Stimulated activated CD8-positive, alpha-beta memory T cell treated with anti-CD3 and anti-CD28 coated beads, Interleukin-4, amount 100 ng/mL, for 4 hours (primary cell): Measurements from ENCODE around the gene KCNA2.

Experiments
- DNase-seq, 2 donors: peaks; one replicate each; pipeline ENCODE4 v3.0.0-alpha.2; 2020; ENCODE audit warnings: low read depth in 2 of 2, low spot score in 1 of 2

KCNA2 gene

DNA sequence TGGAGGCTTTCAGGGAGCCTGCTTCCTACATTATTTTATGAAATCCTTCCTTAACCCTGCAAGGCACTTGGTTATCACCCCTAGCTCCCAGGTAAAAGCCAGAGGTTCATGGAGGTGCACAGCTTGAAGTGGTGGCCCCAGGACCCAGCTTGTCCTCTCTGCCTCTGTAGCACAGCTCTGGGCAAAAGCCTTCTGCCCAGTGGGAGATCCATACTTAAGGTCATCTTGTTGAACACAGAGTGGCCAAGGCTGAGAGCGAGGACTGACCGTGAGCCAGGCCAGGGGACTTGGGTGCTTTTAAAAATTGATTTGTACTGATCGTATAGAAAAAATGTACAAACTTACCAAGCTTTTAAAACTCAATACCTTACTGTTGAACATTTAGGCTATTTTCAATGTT lies 33.4 kb downstream of the KCNA2 start:
- no peak for DNase-seq

DNA sequence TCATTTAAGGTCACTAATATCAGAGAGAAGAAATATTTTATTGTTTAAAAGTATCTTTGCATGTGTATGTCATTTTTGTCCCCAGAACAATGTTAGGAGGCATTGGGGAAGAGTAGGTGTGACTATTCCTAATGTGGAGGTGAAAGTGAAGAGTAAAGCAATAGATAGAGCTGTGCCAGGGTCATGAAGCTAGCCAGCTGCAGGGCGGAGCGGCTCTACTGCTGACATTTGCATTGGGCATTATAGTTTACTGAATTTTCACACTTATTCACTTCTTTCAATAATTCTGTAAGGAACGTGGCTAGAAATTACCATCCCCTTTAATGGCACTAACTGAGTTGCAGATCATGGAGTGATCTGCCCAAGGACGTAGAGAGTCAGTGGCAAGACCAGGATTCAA lies 35.3 kb downstream of the KCNA2 start:
- no peak for DNase-seq

DNA sequence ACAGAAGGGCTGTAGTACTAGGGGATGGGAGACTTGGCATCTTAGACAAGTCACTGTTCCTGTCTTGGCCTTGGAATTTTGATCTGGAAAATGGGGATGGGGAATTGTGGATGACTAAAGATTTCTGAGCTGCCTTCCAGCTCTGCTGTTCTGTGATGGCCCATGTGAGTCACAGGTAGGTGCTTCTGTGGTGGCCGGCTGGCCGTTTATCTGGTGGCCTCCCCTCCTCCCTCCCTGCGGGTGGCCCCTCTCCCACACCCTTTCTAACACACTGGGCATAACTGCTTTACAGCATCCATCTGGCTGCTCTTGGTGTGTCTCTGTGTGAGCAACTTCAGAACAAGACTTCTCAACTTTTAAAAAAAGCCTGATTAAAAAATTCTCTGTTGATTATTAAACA lies 35.9 kb downstream of the KCNA2 start:
- DNase-seq: no peak

DNA sequence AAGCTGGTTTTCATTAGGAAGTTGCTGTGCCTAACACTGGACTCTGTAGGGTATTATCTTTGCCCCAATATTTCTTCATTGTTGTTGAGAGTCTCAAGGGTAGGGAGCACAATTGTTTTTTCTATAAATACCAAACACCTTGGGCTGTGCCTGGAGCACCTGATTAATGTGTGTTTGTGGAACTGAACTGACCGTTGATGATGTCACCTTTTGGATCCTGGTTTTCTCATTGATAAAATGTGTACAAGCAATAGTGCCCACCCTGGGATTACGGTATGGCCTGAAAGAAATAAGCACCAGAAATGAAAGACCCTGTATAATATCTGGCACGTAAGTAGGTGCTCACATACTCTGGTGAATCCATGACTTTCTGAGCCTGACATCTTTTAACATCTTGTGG lies 39.3 kb downstream of the KCNA2 start:
- no peak for DNase-seq

DNA sequence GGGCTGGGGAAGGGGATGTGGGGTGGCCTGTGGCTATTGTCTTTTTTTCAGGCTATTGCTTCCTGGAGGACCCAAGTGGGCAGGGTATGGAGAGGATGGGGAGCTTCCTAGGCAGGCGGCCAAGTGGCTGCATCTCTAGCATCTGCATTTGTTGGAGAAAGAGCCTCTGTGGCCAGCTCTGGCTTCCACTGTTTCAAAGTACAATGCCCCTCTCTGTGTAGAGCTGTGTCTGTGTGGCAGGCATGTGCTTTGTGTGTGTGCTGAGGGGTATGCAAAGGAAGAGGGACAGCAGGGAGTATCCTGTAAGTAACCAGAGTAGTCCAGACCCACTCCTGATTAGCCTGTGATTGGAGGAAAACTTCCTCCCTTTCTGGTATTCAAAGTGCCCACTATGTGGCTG lies 40.6 kb downstream of the KCNA2 start:
- no peak for DNase-seq

DNA sequence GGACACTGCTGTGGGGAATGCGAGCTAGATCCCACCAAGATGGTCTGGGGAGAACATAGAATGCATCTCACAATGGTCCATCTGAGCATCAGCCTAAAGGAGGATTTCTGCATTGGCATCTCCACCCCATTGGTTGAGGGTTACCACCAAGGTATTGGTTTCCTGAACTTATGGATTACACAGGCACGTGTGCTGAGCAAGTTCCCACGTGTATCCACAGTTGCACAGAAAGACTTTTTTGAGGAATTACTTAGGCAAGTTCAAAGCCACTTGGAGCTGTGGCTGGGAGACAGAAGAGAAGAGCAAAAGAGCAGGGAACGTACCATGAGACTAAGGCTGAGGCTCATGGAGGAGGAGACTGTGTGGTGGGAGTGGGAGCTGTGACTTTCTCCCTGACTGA lies 43.1 kb downstream of the KCNA2 start:
- DNase-seq: no peak

DNA sequence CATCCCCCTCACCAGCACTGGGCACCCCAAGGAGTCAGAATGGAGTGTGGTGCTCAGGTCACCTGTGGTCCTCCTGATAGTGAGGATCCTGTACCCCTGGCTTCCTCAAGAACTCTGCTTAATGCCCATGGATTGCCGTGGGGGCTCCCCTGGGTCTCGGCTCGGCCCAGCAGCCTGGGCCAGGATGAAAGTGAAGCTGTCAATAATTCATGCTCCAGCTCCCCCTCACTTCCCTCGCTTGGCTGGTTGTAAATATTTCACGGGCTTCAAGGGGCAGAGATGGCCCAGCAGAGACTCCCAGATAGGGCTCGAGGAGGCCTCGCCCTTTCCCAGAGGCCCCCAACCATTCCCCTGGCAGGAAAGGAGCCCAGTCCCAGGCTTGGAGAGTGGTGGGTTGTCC lies 44.6 kb downstream of the KCNA2 start:
- DNase-seq: no peak

DNA sequence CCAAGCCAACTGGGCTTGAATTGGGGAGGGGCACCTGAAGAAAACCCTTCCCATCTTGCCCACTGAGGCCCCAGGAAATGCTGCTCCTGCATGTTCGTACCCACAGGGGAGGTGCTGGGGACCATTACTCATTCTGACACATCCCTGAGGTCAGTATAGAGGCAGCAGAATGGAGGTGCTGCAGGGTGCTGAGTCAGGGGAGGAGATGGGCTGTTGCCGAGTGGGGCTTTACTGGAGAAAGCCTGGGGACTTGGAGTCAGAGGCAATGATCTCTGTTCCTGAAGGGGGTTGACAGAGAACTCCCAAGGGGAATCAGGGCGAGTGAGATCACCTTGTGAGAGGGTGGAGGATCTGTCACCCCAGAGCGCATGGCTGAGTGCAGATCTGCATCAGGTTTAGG lies 47.0 kb downstream of the KCNA2 start:
- DNase-seq: no peak

DNA sequence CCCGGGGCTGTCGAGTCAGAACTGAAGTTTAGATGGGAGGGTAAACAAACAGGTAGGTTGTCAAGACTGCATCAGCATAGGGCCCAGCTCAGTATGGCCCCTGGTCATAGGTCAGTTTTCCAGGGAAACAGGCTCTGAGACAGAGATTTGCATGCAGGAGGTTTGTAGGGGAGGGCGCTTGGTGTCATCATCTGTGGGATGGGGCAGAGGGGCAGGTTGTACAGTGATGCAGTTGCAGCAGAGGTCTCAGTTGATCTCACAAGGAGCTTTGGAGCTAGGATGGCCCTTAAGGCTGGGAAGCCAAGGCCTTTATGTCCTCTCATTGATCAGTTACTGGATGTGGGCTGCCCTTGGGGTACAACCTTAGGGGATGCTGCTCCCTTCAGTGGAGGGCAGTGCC lies 48.7 kb downstream of the KCNA2 start:
- no peak for DNase-seq

DNA sequence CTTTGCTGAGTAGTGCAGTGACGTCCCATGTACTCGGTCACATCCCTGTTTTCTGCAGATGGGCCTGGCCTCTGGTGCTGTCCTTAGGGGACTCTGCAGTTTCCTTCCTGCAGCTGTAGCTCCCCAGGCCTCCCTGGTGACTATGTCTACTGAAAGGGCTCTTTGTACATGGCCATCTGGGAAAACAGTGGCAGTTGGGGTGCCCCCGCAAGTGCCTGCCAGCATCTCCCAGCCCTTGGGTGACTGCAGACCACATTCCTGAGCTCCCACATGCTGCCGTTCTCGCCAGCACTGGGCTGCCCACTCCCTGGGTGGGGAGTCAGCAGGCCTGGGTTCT lies 49.7 kb downstream of the KCNA2 start:
- DNase-seq: no peak

DNA sequence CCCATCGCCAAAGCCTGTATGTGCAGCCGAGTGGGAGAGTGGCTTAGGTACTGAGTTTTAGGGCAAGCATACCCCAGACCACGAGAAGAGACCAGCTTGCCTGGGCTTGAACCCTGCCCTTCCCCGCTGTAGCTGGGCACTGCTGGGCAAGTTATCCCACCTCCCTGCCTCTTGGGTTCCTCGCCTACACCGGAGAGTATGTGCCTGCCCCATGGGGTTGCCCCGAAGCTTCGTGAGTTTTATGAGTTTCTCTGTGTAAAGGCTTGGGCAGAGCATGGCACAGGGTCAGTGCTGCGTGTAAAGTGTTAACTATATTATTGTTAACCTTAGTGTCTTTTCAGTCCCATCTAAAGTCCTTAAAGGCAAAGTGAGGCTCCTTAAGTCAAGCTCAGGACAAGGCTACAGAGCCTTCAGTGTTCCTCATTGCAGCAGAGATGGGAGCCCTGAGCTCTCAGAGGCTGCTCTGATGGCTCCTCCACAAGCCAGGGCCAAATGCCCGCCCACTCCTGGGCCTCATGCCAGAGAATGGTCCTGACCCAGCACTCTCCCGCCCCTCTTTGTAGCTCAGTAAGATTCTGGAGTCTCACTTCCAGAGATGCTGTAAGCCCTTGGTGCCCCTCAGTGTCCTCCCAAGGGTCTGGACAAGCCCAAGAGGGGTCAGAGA lies 50.2 kb downstream of the KCNA2 start:
- no peak for DNase-seq

DNA sequence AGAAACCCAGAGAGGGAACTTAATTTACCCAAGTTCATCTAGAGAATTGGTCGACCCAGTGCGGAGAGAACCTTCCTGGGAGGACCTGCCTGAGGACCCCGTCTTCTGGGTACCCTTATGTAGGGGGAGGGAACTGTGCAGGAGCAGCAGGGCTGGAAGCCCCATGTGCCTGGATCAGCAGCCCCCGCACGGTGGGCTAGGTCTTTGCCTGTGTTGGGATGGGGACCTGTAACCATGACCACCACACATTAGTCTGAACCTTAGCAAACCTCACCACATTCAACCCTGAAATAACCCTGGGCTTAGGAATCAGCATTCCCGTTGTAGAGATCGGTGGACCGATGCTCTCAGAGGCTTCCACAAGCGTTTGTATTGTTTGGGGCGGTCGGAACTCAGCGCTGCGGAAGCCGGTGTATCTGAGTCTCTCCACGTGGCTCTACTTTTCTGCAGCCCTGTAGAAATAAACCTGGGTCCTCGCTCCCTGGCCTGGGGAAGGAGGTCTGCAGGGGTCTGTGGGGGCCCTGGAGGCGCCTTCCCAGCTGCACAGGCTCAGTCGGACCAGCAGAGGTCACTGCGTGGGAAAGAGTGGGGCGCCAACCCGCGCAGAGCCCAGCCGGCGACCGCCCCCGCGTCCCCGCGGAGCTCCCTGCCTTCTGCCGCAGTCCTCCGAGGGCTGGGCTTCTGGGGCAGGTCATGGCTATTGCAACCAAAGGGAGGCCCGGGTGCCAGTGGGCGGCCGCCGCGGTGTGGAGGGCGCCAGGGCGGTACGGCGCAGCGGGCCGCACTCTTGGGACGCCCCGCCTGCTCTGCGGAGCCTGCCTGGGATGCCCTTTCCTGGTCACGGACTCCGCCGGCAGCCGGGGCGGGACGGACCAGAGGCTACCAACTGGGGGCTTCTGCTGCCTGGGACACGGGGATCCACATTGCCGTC lies 51.0 kb downstream of the KCNA2 start:
- DNase-seq: peak; percentile 15 to 21

DNA sequence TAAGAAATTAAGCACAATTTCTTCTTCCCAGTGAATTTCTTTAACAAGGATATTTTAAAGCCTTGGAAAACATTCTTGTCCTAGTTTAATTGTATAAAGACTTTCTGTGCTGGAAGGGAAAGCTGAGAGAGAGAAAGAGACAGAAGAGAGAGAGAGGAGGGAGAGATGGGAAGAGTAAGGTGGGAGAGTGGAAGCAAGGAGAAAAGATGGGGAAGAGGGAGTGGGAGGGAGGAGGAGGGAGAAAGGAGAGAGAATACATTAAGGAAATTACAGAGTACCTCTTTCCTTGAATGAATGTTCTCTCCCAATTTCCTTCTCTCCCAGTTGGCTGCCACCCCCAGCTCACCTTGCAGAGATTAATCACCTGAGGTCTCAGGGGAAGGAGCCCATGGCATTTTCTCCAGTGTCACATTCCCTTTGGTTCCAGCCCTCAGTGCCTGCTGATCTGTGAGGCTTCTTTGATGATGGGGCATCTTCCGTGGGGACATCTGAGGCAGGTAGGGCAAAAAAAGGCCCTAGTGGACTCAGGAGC lies 54.8 kb downstream of the KCNA2 start:
- DNase-seq: no peak

DNA sequence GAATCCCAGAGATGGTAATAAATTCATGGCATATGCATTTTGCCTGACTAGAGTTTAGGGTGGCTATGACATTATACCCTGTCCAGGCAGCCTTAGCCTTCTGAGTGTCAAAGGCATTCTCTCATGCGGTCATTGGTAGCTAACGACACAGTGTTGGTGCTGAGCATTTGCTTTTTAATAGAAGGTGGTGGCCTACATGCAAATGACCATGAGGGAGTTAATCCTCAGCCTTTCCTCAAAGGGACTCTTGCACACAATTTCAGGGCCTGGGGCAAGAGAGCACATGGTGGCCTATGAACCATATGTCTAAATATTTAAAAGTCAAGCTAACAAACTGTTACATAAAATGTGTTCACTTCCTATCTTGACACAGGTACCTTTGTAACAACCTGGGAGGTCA lies 56.3 kb downstream of the KCNA2 start:
- DNase-seq: no peak

DNA sequence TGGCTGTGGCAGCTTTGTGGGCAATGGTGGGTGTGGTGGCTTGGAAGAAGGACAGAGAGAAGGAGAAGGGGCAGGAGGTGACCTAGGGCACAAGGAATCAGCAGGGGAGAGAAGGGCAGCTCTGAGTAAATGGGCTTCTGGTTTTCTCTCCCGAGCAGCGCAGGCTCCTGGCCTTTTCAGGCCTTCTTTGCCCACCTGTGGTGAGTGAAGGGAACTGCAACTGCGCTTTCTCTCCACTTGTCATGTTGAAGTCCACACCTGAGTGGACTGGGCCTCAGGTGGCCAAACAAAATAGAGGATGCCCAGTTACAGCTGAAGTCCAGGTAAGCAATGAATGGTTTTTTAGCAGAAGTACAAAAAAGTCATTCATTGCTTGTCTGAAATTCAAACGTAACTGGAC lies 57.8 kb downstream of the KCNA2 start:
- no peak for DNase-seq

DNA sequence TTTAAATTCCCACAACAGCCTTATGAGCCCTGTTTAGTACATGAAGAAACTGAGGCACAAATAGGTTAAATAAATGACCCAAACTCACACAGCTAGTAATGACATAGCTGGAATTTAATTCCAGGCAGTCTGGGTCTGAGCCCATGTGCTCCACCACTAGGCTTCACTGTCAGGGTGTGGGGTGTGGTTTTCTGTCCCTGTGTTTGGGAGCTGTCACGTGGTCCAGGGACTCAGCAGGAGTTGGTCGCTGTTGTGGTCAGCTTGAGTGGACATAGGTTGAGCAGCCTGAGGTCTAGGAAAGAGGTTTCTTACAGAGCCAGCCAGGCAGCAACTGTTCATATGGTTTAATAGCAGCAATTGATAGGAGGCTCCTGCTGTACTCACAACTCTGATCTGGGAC lies 59.1 kb downstream of the KCNA2 start:
- no peak for DNase-seq

DNA sequence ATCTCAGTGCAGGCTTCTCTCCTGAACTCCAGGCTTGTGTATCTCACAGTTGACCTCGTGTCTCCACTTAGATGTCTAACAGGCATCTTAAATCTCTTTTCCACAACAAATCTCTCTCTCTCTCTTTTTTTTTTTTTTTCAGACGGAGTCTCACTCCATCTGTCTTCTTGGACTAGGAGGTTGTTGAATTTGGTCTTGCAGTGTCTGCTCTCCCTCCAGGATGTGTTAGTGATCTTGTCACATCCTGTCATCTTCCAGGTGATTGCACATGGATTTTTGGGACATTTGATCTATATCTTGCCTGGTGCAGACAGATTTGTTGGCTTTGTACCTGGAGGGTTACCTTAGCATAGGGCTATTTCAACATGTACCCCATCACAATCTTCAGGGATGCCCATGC lies 60.7 kb downstream of the KCNA2 start:
- no peak for DNase-seq

DNA sequence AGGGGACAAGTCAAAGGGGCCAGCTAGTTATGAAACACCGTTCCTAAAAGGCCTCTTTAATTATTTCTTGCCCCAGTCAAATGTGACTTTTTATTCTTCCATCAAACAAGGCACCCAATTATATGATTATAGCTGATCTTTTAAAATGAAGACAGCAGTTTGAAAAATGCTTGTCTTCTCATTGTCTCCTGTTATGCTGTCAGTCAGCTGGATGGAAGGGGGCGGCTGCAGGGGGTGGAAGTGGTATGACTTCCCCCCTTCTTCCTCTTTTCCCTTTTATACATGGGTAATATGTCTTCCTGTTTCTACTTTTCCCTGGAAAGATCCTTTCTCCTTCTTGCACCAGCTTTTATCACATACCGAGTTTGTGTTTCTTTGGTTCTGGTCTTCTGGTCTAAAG lies 61.4 kb downstream of the KCNA2 start:
- no peak for DNase-seq
